ENCODE measurements around the gene CEACAM8. TPM values are rescaled to one million over a fixed set of nuclear protein-coding genes. Genes with fewer than 3 reads are reported as not detected.
"Not testable (repeated sequence)": the region's sequence is repeated elsewhere in the genome, so short reads cannot be mapped to it uniquely, and the experiment has no call there.

CEACAM8 gene
- total and polyA plus RNA-seq, 3 experiments from 2014 or later, result not detected

GRCh38 chr19:42546831-42547500 lies 47.8 kb downstream of the CEACAM8 start:
- peaks cover 18 to 22% of the 10 kb centered on the region in 2 donors for H3K27me3 Mint-ChIP-seq
- no peaks in the 10 kb centered on the region for H3K9me3 ChIP-seq (ENCODE audit: low read length)
- H3K4me1 Mint-ChIP-seq, result no peaks in the 10 kb centered on the region
- H3K27ac ChIP-seq (ENCODE audit: low read depth, low read length), result no peak overlapping the region
- no peaks in the 10 kb centered on the region for H3K27me3 ChIP-seq (ENCODE audit: insufficient read depth, low read length, poor library complexity, severe bottlenecking)
- DNase-seq, result no peak
- H3K4me3 ChIP-seq (ENCODE audit: low read length), result no peak overlapping the region
- no peaks in the 10 kb centered on the region for H3K36me3 ChIP-seq (ENCODE audit: insufficient read depth, low read length)
- H3K36me3 Mint-ChIP-seq, result peaks cover 0 to 2% (median 0%) of the 10 kb centered on the region in 3 donors
- H3K4me1 ChIP-seq (ENCODE audit: insufficient read depth, low read length), result no peaks in the 10 kb centered on the region
- H3K4me3 Mint-ChIP-seq, result no peak overlapping the region
- POLR2A ChIA-PET, result no interaction called here
- H3K9me3 Mint-ChIP-seq, result peaks cover 0 to 7% (median 3%) of the 10 kb centered on the region in 5 donors
- H3K27ac Mint-ChIP-seq, result no peak overlapping the region
- CTCF ChIA-PET, result no interaction called here

GRCh38 chr19:42544146-42544545 lies 50.6 kb downstream of the CEACAM8 start:
- no peak overlapping the region for H3K27ac Mint-ChIP-seq
- H3K27me3 Mint-ChIP-seq, result peaks cover 12 to 16% of the 10 kb centered on the region in 2 donors
- ChIA-PET CTCF (no interaction called here), POLR2A (no interaction called here)
- no peaks in the 10 kb centered on the region for H3K36me3 ChIP-seq (ENCODE audit: insufficient read depth, low read length)
- H3K4me1 ChIP-seq (ENCODE audit: insufficient read depth, low read length), result no peaks in the 10 kb centered on the region
- no peaks in the 10 kb centered on the region for H3K4me1 Mint-ChIP-seq
- no peaks in the 10 kb centered on the region for H3K9me3 ChIP-seq (ENCODE audit: low read length)
- no peak overlapping the region for H3K27ac ChIP-seq (ENCODE audit: low read depth, low read length)
- H3K27me3 ChIP-seq (ENCODE audit: insufficient read depth, low read length, poor library complexity, severe bottlenecking), result no peaks in the 10 kb centered on the region
- no peak for DNase-seq
- no peak overlapping the region for H3K4me3 ChIP-seq (ENCODE audit: low read length)
- H3K36me3 Mint-ChIP-seq, result no peaks in the 10 kb centered on the region
- no peak overlapping the region for H3K4me3 Mint-ChIP-seq
- peaks cover 0 to 6% (median under 1%) of the 10 kb centered on the region in 5 donors for H3K9me3 Mint-ChIP-seq

- Histone ChIP-seq H3K9me3 (ENCODE audit: low read length) (no peaks in the 10 kb centered on the region), H3K36me3 (ENCODE audit: insufficient read depth, low read length) (no peaks in the 10 kb centered on the region), H3K27me3 (ENCODE audit: insufficient read depth, low read length, poor library complexity, severe bottlenecking) (no peaks in the 10 kb centered on the region), H3K27ac (ENCODE audit: low read depth, low read length) (no peak overlapping the region), H3K4me3 (ENCODE audit: low read length) (no peak overlapping the region), H3K4me1 (ENCODE audit: insufficient read depth, low read length) (no peaks in the 10 kb centered on the region)
- H3K9me3 Mint-ChIP-seq, result no peaks in the 10 kb centered on the region
- H3K4me3 Mint-ChIP-seq, result no peak overlapping the region
- no peak overlapping the region for H3K27ac Mint-ChIP-seq
- peaks cover 15% of the 10 kb centered on the region in 2 donors for H3K27me3 Mint-ChIP-seq
- ChIA-PET CTCF (no interaction called here), POLR2A (no interaction called here)
- no peak for DNase-seq
- no peaks in the 10 kb centered on the region for H3K4me1 Mint-ChIP-seq
- no peaks in the 10 kb centered on the region for H3K36me3 Mint-ChIP-seq
Observed at GRCh38 chr19:42542791-42543190, 51.9 kb downstream of the CEACAM8 start.

- Mint-ChIP-seq H3K4me3 (no peak overlapping the region), H3K27me3 (peaks cover 5 to 8% of the 10 kb centered on the region in 2 donors), H3K4me1 (no peaks in the 10 kb centered on the region), H3K27ac (no peak overlapping the region), H3K9me3 (no peaks in the 10 kb centered on the region), H3K36me3 (no peaks in the 10 kb centered on the region)
- H3K9me3 ChIP-seq (ENCODE audit: low read length), result no peaks in the 10 kb centered on the region
- POLR2A ChIA-PET, result no interaction called here
- CTCF ChIA-PET, result no interaction called here
- no peak overlapping the region for H3K27ac ChIP-seq (ENCODE audit: low read depth, low read length)
- no peak overlapping the region for H3K4me3 ChIP-seq (ENCODE audit: low read length)
- DNase-seq, result no peak
- no peaks in the 10 kb centered on the region for H3K27me3 ChIP-seq (ENCODE audit: insufficient read depth, low read length, poor library complexity, severe bottlenecking)
- no peaks in the 10 kb centered on the region for H3K4me1 ChIP-seq (ENCODE audit: insufficient read depth, low read length)
- H3K36me3 ChIP-seq (ENCODE audit: insufficient read depth, low read length), result no peaks in the 10 kb centered on the region
Observed at GRCh38 chr19:42540071-42540553, 54.6 kb downstream of the CEACAM8 start.

- Histone ChIP-seq H3K4me1 (ENCODE audit: insufficient read depth, low read length) (no peaks in the 10 kb centered on the region), H3K27ac (ENCODE audit: low read depth, low read length) (no peak overlapping the region), H3K36me3 (ENCODE audit: insufficient read depth, low read length) (no peaks in the 10 kb centered on the region), H3K4me3 (ENCODE audit: low read length) (no peak overlapping the region), H3K27me3 (ENCODE audit: insufficient read depth, low read length, poor library complexity, severe bottlenecking) (no peaks in the 10 kb centered on the region), H3K9me3 (ENCODE audit: low read length) (no peaks in the 10 kb centered on the region)
- DNase-seq, result no peak
- Mint-ChIP-seq H3K27me3 (peaks cover 5 to 8% of the 10 kb centered on the region in 2 donors), H3K36me3 (no peaks in the 10 kb centered on the region), H3K27ac (no peak overlapping the region), H3K9me3 (no peaks in the 10 kb centered on the region), H3K4me1 (no peaks in the 10 kb centered on the region), H3K4me3 (no peak overlapping the region)
- ChIA-PET POLR2A (no interaction called here), CTCF (no interaction called here)
Observed at GRCh38 chr19:42538841-42539709, 55.6 kb downstream of the CEACAM8 start.

- DNase-seq, result not testable (repeated sequence)
Observed at GRCh38 chr19:42535276-42535675, 59.4 kb downstream of the CEACAM8 start.

GRCh38 chr19:42534391-42534790 lies 60.3 kb downstream of the CEACAM8 start:
- Mint-ChIP-seq H3K27me3 (peaks cover 0 to 5% of the 10 kb centered on the region in 2 donors), H3K9me3 (no peaks in the 10 kb centered on the region), H3K27ac (no peak overlapping the region), H3K36me3 (no peaks in the 10 kb centered on the region), H3K4me3 (no peak overlapping the region), H3K4me1 (peaks cover under 1 to 2% (median under 1%) of the 10 kb centered on the region in 3 donors)
- POLR2A ChIA-PET, result no interaction called here
- Histone ChIP-seq H3K4me3 (ENCODE audit: low read length) (no peak overlapping the region), H3K27ac (ENCODE audit: low read depth, low read length) (no peak overlapping the region), H3K9me3 (ENCODE audit: low read length) (no peaks in the 10 kb centered on the region), H3K4me1 (ENCODE audit: insufficient read depth, low read length) (peaks cover 2% of the 10 kb centered on the region), H3K27me3 (ENCODE audit: insufficient read depth, low read length, poor library complexity, severe bottlenecking) (no peaks in the 10 kb centered on the region), H3K36me3 (ENCODE audit: insufficient read depth, low read length) (no peaks in the 10 kb centered on the region)
- CTCF ChIA-PET, result no interaction called here
- no peak for DNase-seq

More at GRCh38 chr19:42535276-42535675, 59.4 kb downstream of the CEACAM8 start:
- H3K36me3 Mint-ChIP-seq; POLR2A ChIA-PET; H3K9me3 Mint-ChIP-seq; H3K4me3 ChIP-seq (ENCODE audit: low read length); H3K36me3 ChIP-seq (ENCODE audit: insufficient read depth, low read length); CTCF ChIA-PET; H3K9me3 ChIP-seq (ENCODE audit: low read length); H3K27me3 Mint-ChIP-seq; H3K4me1 Mint-ChIP-seq; H3K27ac ChIP-seq (ENCODE audit: low read depth, low read length); H3K4me1 ChIP-seq (ENCODE audit: insufficient read depth, low read length); H3K4me3 Mint-ChIP-seq; H3K27me3 ChIP-seq (ENCODE audit: insufficient read depth, low read length, poor library complexity, severe bottlenecking): not testable (repeated sequence)
- peak overlapping the region in 1 of 8 donors; percentile 56 for H3K27ac Mint-ChIP-seq

GRCh38 chr19:42532891-42533290 lies 61.8 kb downstream of the CEACAM8 start:
- H3K4me3 Mint-ChIP-seq, result no peak overlapping the region
- no peak overlapping the region for H3K27ac Mint-ChIP-seq
- Histone ChIP-seq H3K27me3 (ENCODE audit: insufficient read depth, low read length, poor library complexity, severe bottlenecking) (no peaks in the 10 kb centered on the region), H3K36me3 (ENCODE audit: insufficient read depth, low read length) (no peaks in the 10 kb centered on the region), H3K4me3 (ENCODE audit: low read length) (no peak overlapping the region), H3K27ac (ENCODE audit: low read depth, low read length) (no peak overlapping the region), H3K4me1 (ENCODE audit: insufficient read depth, low read length) (peaks cover 17% of the 10 kb centered on the region), H3K9me3 (ENCODE audit: low read length) (no peaks in the 10 kb centered on the region)
- no peak for DNase-seq
- POLR2A ChIA-PET, result no interaction called here
- H3K27me3 Mint-ChIP-seq, result peaks cover 0 to 1% of the 10 kb centered on the region in 2 donors
- CTCF ChIA-PET, result no interaction called here
- no peaks in the 10 kb centered on the region for H3K9me3 Mint-ChIP-seq
- peaks cover 16 to 17% (median 16%) of the 10 kb centered on the region in 3 donors for H3K4me1 Mint-ChIP-seq
- no peaks in the 10 kb centered on the region for H3K36me3 Mint-ChIP-seq
